Liver (tissue), 9 donors: ENCODE data around the gene PRKX. TPM values are rescaled to one million over a fixed set of nuclear protein-coding genes. Genes with fewer than 3 reads are reported as not detected.

Source experiments
- DNase-seq: peaks from one replicate; pipeline ENCODE4 v3.0.0-alpha.2; 2017; ENCODE audit warnings: low spot score
- H3K27ac ChIP-seq, 2 donors: one replicate each; pipeline ENCODE4 v1.7.0; 2013; ENCODE audit warnings: inconsistent platforms in 2 of 2, low read length in 2 of 2, control low read depth in 1 of 2, low read depth in 1 of 2, mild to moderate bottlenecking in 1 of 2
- H3K27me3 ChIP-seq, 4 donors: one replicate each; pipeline versions ENCODE4 v1.6.1 to v1.7.0; 2013; ENCODE audit warnings: low read length in 3 of 4, inconsistent platforms in 1 of 4, mild to moderate bottlenecking in 1 of 4, moderate library complexity in 1 of 4; ENCODE audit not compliant: control insufficient read depth in 4 of 4, insufficient read depth in 4 of 4
- H3K36me3 ChIP-seq, 4 donors: one replicate each; pipeline versions ENCODE4 v1.6.1 to v1.7.0; 2013; ENCODE audit warnings: low read length in 3 of 4, mild to moderate bottlenecking in 3 of 4, low read depth in 1 of 4, moderate library complexity in 1 of 4; ENCODE audit not compliant: control insufficient read depth in 4 of 4, insufficient read depth in 3 of 4
- H3K4me1 ChIP-seq, 4 donors: one replicate each; pipeline versions ENCODE4 v1.6.1 to v1.7.0; 2013; ENCODE audit warnings: low read length in 3 of 4, mild to moderate bottlenecking in 3 of 4, moderate library complexity in 1 of 4; ENCODE audit not compliant: control insufficient read depth in 4 of 4, insufficient read depth in 4 of 4
- H3K4me3 ChIP-seq, 3 donors: one replicate each; pipeline versions ENCODE4 v1.6.1 to v1.7.0; 2013; ENCODE audit warnings: low read length in 3 of 3, control low read depth in 1 of 3, low read depth in 1 of 3, mild to moderate bottlenecking in 1 of 3
- H3K9ac ChIP-seq, 2 donors: one replicate each; pipeline ENCODE4 v1.7.0; 2013; ENCODE audit warnings: low read length in 2 of 2, mild to moderate bottlenecking in 2 of 2, moderate library complexity in 2 of 2, control low read depth in 1 of 2, low read depth in 1 of 2
- H3K9me3 ChIP-seq, 4 donors: one replicate each; pipeline versions ENCODE4 v1.6.1 to v1.7.0; 2013; ENCODE audit warnings: low read length in 3 of 4; ENCODE audit not compliant: control insufficient read depth in 4 of 4
- CTCF ChIP-seq: fragments of 150-350 bp; IDR thresholded peaks from 2 replicates; pipeline ENCODE4 v1.5.1; 2017; ENCODE audit warnings: improper control_type of control experiment, low read depth, low read length; ENCODE audit not compliant: missing input control
- EGR1 ChIP-seq, 2 donors: IDR thresholded peaks; 2 replicates each; pipeline ENCODE4 v1.6.1; 2016 to 2018; ENCODE audit warnings: antibody characterized with exemption in 2 of 2, low read depth in 2 of 2
- FOXA1 ChIP-seq: IDR thresholded peaks from 2 replicates; pipeline ENCODE4 v1.6.1; 2016; ENCODE audit warnings: antibody characterized with exemption
- FOXA2 ChIP-seq: IDR thresholded peaks from 2 replicates; pipeline ENCODE4 v1.6.1; 2016; ENCODE audit warnings: antibody characterized with exemption
- GABPA ChIP-seq, 2 donors: IDR thresholded peaks in 1 of 2; conservative IDR thresholded peaks in 1 of 2; 2 replicates each; pipeline ENCODE4 v1.6.1; 2016; ENCODE audit warnings: antibody characterized with exemption in 2 of 2, mild to moderate bottlenecking in 1 of 2, moderate library complexity in 1 of 2
- HNF4A ChIP-seq, 2 donors: conservative IDR thresholded peaks; 2 replicates each; pipeline ENCODE4 v1.6.1; 2016; ENCODE audit warnings: antibody characterized with exemption in 2 of 2, mild to moderate bottlenecking in 2 of 2
- HNF4G ChIP-seq: IDR thresholded peaks from 2 replicates; pipeline ENCODE4 v1.6.1; 2016; ENCODE audit warnings: antibody characterized with exemption
- JUND ChIP-seq, 2 donors: IDR thresholded peaks; 2 replicates each; pipeline ENCODE4 v1.6.1; 2016; ENCODE audit warnings: antibody characterized with exemption in 2 of 2
- MAX ChIP-seq: IDR thresholded peaks from 2 replicates; pipeline ENCODE4 v1.6.1; 2016; ENCODE audit warnings: antibody characterized with exemption
- RAD21 ChIP-seq, 2 donors: IDR thresholded peaks; 2 replicates each; pipeline ENCODE4 v1.6.1; 2016; ENCODE audit warnings: antibody characterized with exemption in 2 of 2, mild to moderate bottlenecking in 2 of 2
- REST ChIP-seq: IDR thresholded peaks from 2 replicates; pipeline ENCODE4 v1.6.1; 2016; ENCODE audit warnings: antibody characterized with exemption, mild to moderate bottlenecking
- RXRA ChIP-seq, 2 donors: IDR thresholded peaks; 2 replicates each; pipeline ENCODE4 v1.6.1; 2017 to 2018; ENCODE audit warnings: antibody characterized with exemption in 2 of 2, mild to moderate bottlenecking in 1 of 2
- SP1 ChIP-seq: IDR thresholded peaks from 2 replicates; pipeline ENCODE4 v1.6.1; 2018; ENCODE audit warnings: antibody characterized with exemption, mild to moderate bottlenecking
- TAF1 ChIP-seq: conservative IDR thresholded peaks from 2 replicates; pipeline ENCODE4 v1.6.1; 2016; ENCODE audit warnings: antibody characterized with exemption, mild to moderate bottlenecking
- YY1 ChIP-seq: IDR thresholded peaks from 2 replicates; pipeline ENCODE4 v1.6.1; 2016; ENCODE audit warnings: antibody characterized with exemption, mild to moderate bottlenecking
- ZBTB33 ChIP-seq: IDR thresholded peaks from 2 replicates; pipeline ENCODE4 v1.6.1; 2016; ENCODE audit warnings: antibody characterized with exemption
- WGBS: extraction: QIAGEN DNeasy Blood & Tissue Kit; methylation state at CpG from one replicate; pipeline ENCODE4 v1.1.7; 2013; 5-methylcytosine and 5-hydroxymethylcytosine counted together
- polyA plus RNA-seq, 2 donors: library from polyadenylated mRNA; stranded (reverse) in 1 of 2; unstranded in 1 of 2; fragments of 200-250 nt in 1 of 2; fragments of >200 nt in 1 of 2; fragmentation: Nextera tagmentation in 1 of 2; extraction: Ambion mirVana in 1 of 2; gene quantifications; one replicate each; pipeline versions ENCODE4 v1.2.1 to v1.2.3, GENCODE V29; 2013 to 2015
- total RNA-seq, 2 donors: library from RNA; depleted of rRNA; stranded (reverse); fragments of >200 nt; gene quantifications; one replicate each; pipeline ENCODE4 v1.2.3, GENCODE V29; 2014
- donor health status: healthy.
- donor health status: healthy.
- donor health status: healthy.
- donor health status: healthy.
- donor health status: healthy.

The PRKX gene
- total and polyA plus RNA-seq, 4 donors = 0.63 to 4.0 (median 1.7) TPM

- H3K4me1 ChIP-seq = no peaks in the 10 kb centered on the region
- H3K4me3 ChIP-seq = no peak overlapping the region
- no peaks in the 10 kb centered on the region for H3K27me3 ChIP-seq
- H3K9ac ChIP-seq = no peak overlapping the region
- H3K9me3 ChIP-seq = no peaks in the 10 kb centered on the region
- H3K27ac ChIP-seq = no peak overlapping the region
- TF ChIP-seq RAD21 (IDR thresholded peaks at IDR 0.05) (no peak), ZBTB33 (no peak), CTCF (no peak), TAF1 (no peak), HNF4G (no peak), MAX (no peak), SP1 (no peak), JUND (IDR thresholded peaks at IDR 0.05) (no peak), HNF4A (conservative IDR thresholded peaks at IDR 0.05) (no peak), REST (no peak), GABPA (IDR thresholded peaks at IDR 0.05 in 1 of 2, conservative IDR thresholded peaks at IDR 0.05 in 1 of 2) (no peak), YY1 (no peak), FOXA1 (no peak), FOXA2 (no peak), RXRA (IDR thresholded peaks at IDR 0.05) (no peak)
- no peaks in the 10 kb centered on the region for H3K36me3 ChIP-seq
- 74% methylated on average over 10 of the region's 10 CpGs for WGBS
- no peak for DNase-seq
These were observed 53.7 kb downstream of the PRKX start for GRCh38 chrX:3659761-3660160.

GRCh38 chrX:3655181-3655580 lies 58.3 kb downstream of the PRKX start:
- Histone ChIP-seq H3K4me3 (no peak overlapping the region), H3K9me3 (no peaks in the 10 kb centered on the region), H3K27me3 (no peaks in the 10 kb centered on the region), H3K9ac (no peak overlapping the region), H3K27ac (no peak overlapping the region), H3K4me1 (no peaks in the 10 kb centered on the region), H3K36me3 (no peaks in the 10 kb centered on the region)
- no peak for DNase-seq
- TF ChIP-seq FOXA2 (no peak), EGR1 (IDR thresholded peaks at IDR 0.05; ENCODE audit: low read depth in 2 of 2) (no peak), GABPA (IDR thresholded peaks at IDR 0.05 in 1 of 2, conservative IDR thresholded peaks at IDR 0.05 in 1 of 2) (no peak), MAX (no peak), REST (no peak), HNF4A (conservative IDR thresholded peaks at IDR 0.05) (no peak), SP1 (no peak)
- WGBS = 97% methylated on average over 19 of the region's 19 CpGs
